HG03520 (cell line): ENCODE measurements around the gene NELFE.
A peak's percentile ranks its signal among the peaks of the same experiment; 100 is the strongest.
"Not testable (repeated sequence)": the region's sequence is repeated elsewhere in the genome, so short reads cannot be mapped to it uniquely, and the experiment has no call there.

Source experiments
- ATAC-seq: cut with Tn5 transposase; IDR thresholded peaks from one replicate; pipeline ENCODE4 v1.9.1; 2021; ENCODE audit warnings: mild to moderate bottlenecking, moderate library complexity; ENCODE audit not compliant: unreplicated experiment

NELFE gene

GRCh38 chr6:31920811-31921210, 38.0 kb downstream of the NELFE start:
- ATAC-seq: no peak

DNA sequence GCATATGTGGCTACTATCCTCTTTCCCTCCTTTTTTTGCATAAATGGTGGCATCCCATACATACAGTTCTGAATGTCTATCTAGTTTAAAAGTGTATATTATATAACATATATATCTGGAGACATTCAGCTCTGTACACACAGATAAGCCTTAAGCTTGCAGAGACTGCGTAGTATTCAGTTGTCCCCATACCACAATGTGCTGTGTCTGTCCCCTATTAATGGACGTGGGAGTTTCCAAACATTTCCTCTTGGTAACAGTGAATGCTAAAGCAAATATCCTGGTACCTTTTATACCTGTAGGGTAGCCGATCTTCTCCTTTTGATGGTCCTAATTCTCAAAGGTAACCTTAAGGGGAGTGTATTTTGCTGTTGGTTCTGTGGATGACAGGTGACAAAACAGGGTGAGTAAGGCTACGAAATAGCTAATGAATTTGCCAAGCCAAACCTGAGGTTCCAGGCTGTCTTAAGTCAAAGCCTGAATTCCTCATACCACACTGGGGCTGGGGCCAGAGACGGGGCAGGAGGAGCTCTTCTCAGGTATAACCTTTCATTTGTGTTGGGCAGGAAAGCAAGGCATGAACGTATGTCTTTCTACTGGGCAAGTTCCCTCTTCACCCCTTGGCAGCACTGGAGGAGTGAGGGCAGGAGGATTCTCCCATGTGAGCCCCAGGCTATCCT, 39.0 kb downstream of the NELFE start:
- ATAC-seq: no peak

GRCh38 chr6:31918069-31918720, 40.6 kb downstream of the NELFE start:
- ATAC-seq: no peak

DNA sequence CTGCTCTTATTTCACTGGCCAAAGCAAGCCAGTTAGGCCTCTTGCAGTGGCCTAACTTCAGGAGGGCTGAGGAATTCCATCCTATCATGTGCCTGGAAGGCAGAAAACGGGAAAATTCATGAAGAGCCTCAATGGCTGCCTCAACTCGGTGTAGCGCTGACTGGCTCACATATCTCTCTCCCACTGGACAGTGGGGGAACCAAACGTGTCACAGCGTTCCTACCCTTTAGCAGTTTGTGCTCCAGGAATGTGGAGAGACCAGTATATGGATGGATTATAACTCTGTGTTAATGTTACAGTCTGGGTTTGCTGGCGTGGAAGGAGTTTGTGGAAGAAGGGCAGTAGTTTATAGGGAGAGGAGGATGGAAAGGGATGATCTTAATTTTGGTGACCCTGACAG, 43.0 kb downstream of the NELFE start:
- ATAC-seq: no peak

GRCh38 chr6:31915351-31915750, 43.4 kb downstream of the NELFE start:
- no peak for ATAC-seq

- ATAC-seq: no peak
Observed at GRCh38 chr6:31911826-31912585, 46.8 kb downstream of the NELFE start.

GRCh38 chr6:31909298-31909697, 49.5 kb downstream of the NELFE start:
- ATAC-seq: not testable (repeated sequence)

DNA sequence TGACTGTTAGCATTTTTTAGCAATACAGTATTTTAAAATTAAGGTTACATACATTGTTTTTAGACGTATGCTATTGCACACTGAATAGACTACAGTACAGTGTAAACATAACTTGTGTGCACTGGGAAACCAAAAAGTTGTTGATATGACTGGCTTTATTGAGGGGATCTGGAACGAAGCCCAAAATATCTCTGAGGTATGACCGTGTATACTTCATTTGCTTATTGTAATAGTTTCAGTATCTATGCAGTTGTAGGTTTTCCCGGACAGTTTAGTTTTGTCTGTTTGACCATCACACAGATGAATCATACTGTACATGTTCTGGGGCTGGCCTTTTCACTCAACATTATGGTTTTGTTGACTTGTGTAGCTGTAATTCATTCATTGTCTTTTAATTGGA, 50.0 kb downstream of the NELFE start:
- ATAC-seq: peak; percentile 85

DNA sequence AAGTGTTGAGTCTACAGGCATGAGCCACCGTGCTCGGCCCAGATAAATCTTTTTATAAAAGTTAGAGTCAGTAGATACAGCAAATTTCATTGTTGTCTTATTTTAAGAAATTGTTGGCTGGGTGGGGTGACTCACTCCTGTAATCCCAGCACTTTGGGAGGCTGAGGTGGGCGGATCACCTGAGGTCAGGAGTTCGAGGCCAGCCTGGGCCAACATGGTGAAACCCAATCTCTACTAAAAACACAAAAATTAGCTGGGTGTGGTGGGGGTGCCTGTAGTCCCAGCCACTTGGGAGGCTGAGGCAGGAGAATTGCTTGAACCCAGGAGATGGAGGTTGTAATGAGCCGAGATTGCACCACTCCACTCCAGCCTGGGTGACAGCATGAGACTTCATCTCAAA, 50.5 kb downstream of the NELFE start:
- ATAC-seq: not testable (repeated sequence)

DNA sequence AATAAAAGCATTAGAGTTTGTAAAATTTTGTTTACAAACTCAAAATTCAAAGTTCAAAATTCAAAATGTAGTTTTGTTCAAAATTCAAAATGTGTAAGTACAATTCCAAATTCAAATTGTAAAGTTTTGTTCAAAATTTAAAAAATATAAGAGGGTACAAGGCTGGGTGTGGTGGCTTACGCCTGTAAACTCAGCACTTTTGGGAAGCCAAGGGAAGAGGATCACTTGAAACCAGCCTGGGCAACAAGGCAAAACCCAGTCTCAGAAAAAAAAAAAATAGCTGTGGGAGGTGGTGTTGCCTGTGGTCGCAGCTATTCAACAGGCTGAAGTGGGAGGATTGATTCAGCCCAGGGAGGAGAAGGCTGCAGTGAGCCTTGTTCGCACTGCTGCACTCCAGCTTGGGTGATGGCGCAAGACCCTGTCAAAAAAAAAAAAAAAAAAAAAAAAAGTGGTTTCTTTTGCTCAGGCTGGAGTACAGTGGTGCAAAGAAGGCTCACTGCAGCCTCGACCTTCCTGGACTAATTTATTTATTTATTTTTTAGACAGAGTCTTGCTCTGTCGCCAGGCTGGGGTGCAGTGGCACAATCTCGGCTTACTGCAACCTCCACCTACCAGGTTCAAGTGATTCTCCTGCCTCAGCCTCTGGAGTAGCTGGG, 51.5 kb downstream of the NELFE start:
- no peak for ATAC-seq

- not testable (repeated sequence) for ATAC-seq
Observed at GRCh38 chr6:31906727-31907126, 52.0 kb downstream of the NELFE start.

GRCh38 chr6:31906122-31906521, 52.6 kb downstream of the NELFE start:
- no peak for ATAC-seq

GRCh38 chr6:31905041-31905440, 53.7 kb downstream of the NELFE start:
- ATAC-seq: no peak

GRCh38 chr6:31903957-31904356, 54.8 kb downstream of the NELFE start:
- ATAC-seq: no peak
